Type B pancreatic cell (in vitro differentiated cells): ENCODE data around the gene PRKN. TPM values are rescaled to one million over a fixed set of nuclear protein-coding genes. Genes with fewer than 3 reads are reported as not detected.

Experiments used
- DNase-seq: peaks from one replicate; pipeline ENCODE4 v3.0.0; 2021; ENCODE audit warnings: mixed read lengths; ENCODE audit not compliant: unreplicated experiment; ENCODE audit errors: extremely low spot score
- H3K27ac Mint-ChIP-seq: 2 replicates; pipeline ENCODE4 v1.8.0; 2021; ENCODE audit warnings: mild to moderate bottlenecking, mixed read lengths
- H3K27me3 Mint-ChIP-seq: 2 replicates; pipeline ENCODE4 v1.8.0; 2021; ENCODE audit warnings: mixed read lengths
- H3K36me3 Mint-ChIP-seq: 2 replicates; pipeline ENCODE4 v1.8.0; 2021; ENCODE audit warnings: mixed read lengths
- H3K4me1 Mint-ChIP-seq: one replicate; pipeline ENCODE4 v1.8.0; 2021; ENCODE audit warnings: mixed read lengths; ENCODE audit not compliant: unreplicated experiment
- H3K4me3 Mint-ChIP-seq: 2 replicates; pipeline ENCODE4 v1.8.0; 2021; ENCODE audit warnings: mild to moderate bottlenecking, mixed read lengths
- H3K9me3 Mint-ChIP-seq: 2 replicates; pipeline ENCODE4 v1.8.0; 2021; ENCODE audit warnings: mixed read lengths
- CTCF ChIP-seq: fragments of 200-600 bp; sonication (generic); conservative IDR thresholded peaks from 2 replicates; pipeline ENCODE4 v1.5.0; 2021; ENCODE audit warnings: antibody characterized with exemption, mild to moderate bottlenecking
- total RNA-seq: library from RNA; stranded (reverse); gene quantifications from 2 replicates; pipeline ENCODE4 v1.2.1, GENCODE V29; 2021; ENCODE audit warnings: low replicate concordance

PRKN gene
- total RNA-seq, 1 donor from 2014 or later, result 6.2 TPM

DNA sequence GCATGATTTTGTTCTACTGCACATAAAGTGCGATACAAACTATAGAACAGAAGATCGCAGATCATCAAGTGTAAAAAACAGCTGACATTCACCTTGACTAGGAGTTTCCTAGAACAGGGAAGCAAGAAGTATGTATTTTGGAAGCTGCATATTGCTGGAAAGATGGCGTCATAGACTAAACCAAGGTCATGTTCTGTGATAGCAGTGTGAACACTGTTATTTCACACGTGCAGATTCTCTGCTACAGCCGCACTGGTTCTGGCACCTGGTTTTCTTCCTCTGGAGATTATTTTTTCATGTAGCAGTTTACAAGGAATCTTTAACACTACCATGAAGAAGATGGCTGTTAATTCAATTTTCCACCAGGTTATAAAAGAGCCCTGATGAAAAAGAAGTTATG, 681.2 kb downstream of the PRKN start:
- DNase-seq, result no peak
- Mint-ChIP-seq H3K36me3 (no peaks in the 10 kb centered on the region), H3K4me1 (no peaks in the 10 kb centered on the region), H3K27me3 (peaks cover 3% of the 10 kb centered on the region), H3K4me3 (no peak overlapping the region), H3K27ac (no peak overlapping the region), H3K9me3 (peaks cover 9% of the 10 kb centered on the region)
- TF ChIP-seq CTCF, result no peak

- no peak overlapping the region for H3K27ac Mint-ChIP-seq
- H3K9me3 Mint-ChIP-seq, result no peaks in the 10 kb centered on the region
- no peaks in the 10 kb centered on the region for H3K4me1 Mint-ChIP-seq
- TF ChIP-seq CTCF, result no peak
- no peaks in the 10 kb centered on the region for H3K36me3 Mint-ChIP-seq
- H3K27me3 Mint-ChIP-seq, result no peaks in the 10 kb centered on the region
- no peak overlapping the region for H3K4me3 Mint-ChIP-seq
- no peak for DNase-seq
Observed at GRCh38 chr6:162032620-162033019, 694.9 kb downstream of the PRKN start.

GRCh38 chr6:162029873-162030576, 697.5 kb downstream of the PRKN start:
- Mint-ChIP-seq H3K36me3 (no peaks in the 10 kb centered on the region), H3K27me3 (no peaks in the 10 kb centered on the region), H3K9me3 (no peaks in the 10 kb centered on the region), H3K4me1 (no peaks in the 10 kb centered on the region), H3K4me3 (no peak overlapping the region), H3K27ac (no peak overlapping the region)
- TF ChIP-seq CTCF, result no peak
- no peak for DNase-seq

- no peak for TF ChIP-seq CTCF
- Mint-ChIP-seq H3K27ac (no peak overlapping the region), H3K36me3 (no peaks in the 10 kb centered on the region), H3K4me3 (no peak overlapping the region), H3K4me1 (no peaks in the 10 kb centered on the region), H3K9me3 (no peaks in the 10 kb centered on the region), H3K27me3 (no peaks in the 10 kb centered on the region)
- DNase-seq, result no peak
Observed at GRCh38 chr6:162026843-162027242, 700.7 kb downstream of the PRKN start.

DNA sequence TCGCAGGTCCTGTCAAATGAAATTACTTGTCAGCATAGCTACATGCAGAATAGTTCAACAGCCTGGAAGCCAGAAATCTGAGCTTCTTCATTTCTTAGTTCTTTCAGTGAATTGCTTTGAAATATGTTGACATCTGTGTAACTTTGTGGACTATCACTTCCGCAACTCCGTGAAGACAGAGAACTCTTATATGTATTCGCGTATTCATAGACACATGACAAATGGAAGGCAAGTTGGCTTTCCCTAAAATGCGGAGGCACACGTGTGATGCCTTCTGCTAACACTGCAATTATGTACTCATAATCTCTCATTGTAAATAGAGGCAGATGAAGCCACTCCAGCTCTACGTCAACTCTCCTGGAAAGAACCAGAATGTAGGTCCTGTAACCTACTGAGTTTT, 701.5 kb downstream of the PRKN start:
- Mint-ChIP-seq H3K4me3 (no peak overlapping the region), H3K27ac (no peak overlapping the region), H3K27me3 (no peaks in the 10 kb centered on the region), H3K9me3 (no peaks in the 10 kb centered on the region), H3K36me3 (no peaks in the 10 kb centered on the region), H3K4me1 (no peaks in the 10 kb centered on the region)
- DNase-seq, result no peak
- no peak for TF ChIP-seq CTCF
